H1 (cell line): Measurements from ENCODE around the gene CROCC2. TPM values are rescaled to one million over a fixed set of nuclear protein-coding genes. Genes with fewer than 3 reads are reported as not detected.

Experiments used
- CHD2 ChIP-seq: IDR thresholded peaks from 2 replicates; pipeline ENCODE4 v1.6.1; 2012; ENCODE audit warnings: low read length, improper control_type of control experiment
- EZH2 ChIP-seq: fragments of 200-600 bp; sonication (generic); IDR thresholded peaks from 2 replicates; pipeline ENCODE4 v1.7.1; 2012; ENCODE audit warnings: low read depth, mild to moderate bottlenecking, moderate library complexity, low read length, inconsistent platforms; ENCODE audit not compliant: severe bottlenecking
- POLR2A ChIP-seq, 2 experiments: IDR thresholded peaks; 1 replicate in 1 of 2; 2 replicates in 1 of 2; pipeline ENCODE4 v1.6.1; 2011; ENCODE audit warnings: low read depth in 2 of 2, low read length in 2 of 2, mild to moderate bottlenecking in 2 of 2; ENCODE audit errors: control extremely low read depth in 1 of 2
- SAP30 ChIP-seq: fragments of 300-600 bp; sonication (generic); IDR thresholded peaks from 2 replicates; pipeline ENCODE4 v1.7.1; 2012; ENCODE audit warnings: low read length, moderate library complexity, mild to moderate bottlenecking, inconsistent platforms; ENCODE audit not compliant: insufficient read depth, insufficient replicate concordance
- SIX5 ChIP-seq: IDR thresholded peaks from 2 replicates; pipeline ENCODE4 v1.6.1; 2011; ENCODE audit warnings: mild to moderate bottlenecking, low read depth, low read length
- SP2 ChIP-seq: IDR thresholded peaks from 2 replicates; pipeline ENCODE4 v1.6.1; 2012; ENCODE audit warnings: mild to moderate bottlenecking, low read length, inconsistent platforms
- TEAD4 ChIP-seq: IDR thresholded peaks from 2 replicates; pipeline ENCODE4 v1.6.1; 2012; ENCODE audit warnings: low read depth, low read length, inconsistent platforms, mixed read lengths
- polyA plus RNA-seq, 7 experiments: library from polyadenylated mRNA; depleted of rRNA in 3 of 7; stranded (reverse) in 5 of 7; unstranded in 2 of 7; fragments of >200 nt in 5 of 7; fragments of 200-250 nt in 2 of 7; gene quantifications; 1 replicate in 5 of 7; 2 replicates in 1 of 7; 4 replicates in 1 of 7; pipeline versions ENCODE4 v1.2.1 to v1.2.3, GENCODE V29; 2011 to 2013; ENCODE audit warnings: missing spikeins in 2 of 7, mixed read lengths in 2 of 7
- total RNA-seq: library from RNA; stranded (reverse); fragmentation: NEBNext Ultra II Directional; extraction: Animal tissue kit (Norgen Biotek cat#: 25700); gene quantifications from 2 replicates; pipeline ENCODE4 v1.2.1, GENCODE V29; 2021

CROCC2 gene
- total and polyA plus RNA-seq, 2 of the 8 experiments (the other 6 are each of a cell fraction or from before 2014, with no cell fraction given): not detected

DNA sequence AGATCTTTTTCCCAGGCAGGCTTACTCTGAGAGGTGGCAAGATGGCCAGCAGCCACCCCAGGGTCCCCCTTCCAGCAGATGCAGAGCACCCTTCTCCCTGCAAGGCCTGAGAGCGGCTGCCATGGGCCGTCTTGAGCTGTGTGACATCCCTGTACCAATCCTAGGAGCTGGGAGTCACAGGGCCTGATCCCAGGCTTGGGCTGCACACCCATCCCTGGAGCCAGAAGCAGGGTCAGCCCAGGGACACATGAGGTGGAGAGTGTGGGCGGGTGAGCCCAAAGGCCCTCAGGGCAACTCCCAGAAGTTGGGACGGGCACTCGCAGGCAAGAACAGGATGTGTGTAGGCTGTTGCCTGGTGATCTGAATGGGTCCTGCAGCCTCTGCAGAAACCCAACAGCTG is 40.5 kb downstream of the CROCC2 start (continued):
- no peak for TF ChIP-seq SAP30
- TF ChIP-seq CHD2: no peak
- TF ChIP-seq SP2: no peak
- TF ChIP-seq POLR2A (IDR thresholded peaks at IDR 0.05; ENCODE audit: control extremely low read depth in 1 of 2, low read depth in 2 of 2, low read length in 2 of 2): no peak
- TF ChIP-seq TEAD4: no peak
- no peak for TF ChIP-seq SIX5
- no peak for TF ChIP-seq EZH2
